ENCODE results near the gene RNF112. TPM values are rescaled to one million over a fixed set of nuclear protein-coding genes. Genes with fewer than 3 reads are reported as not detected.

Gene RNF112
- total and polyA plus RNA-seq, 2 of the 13 experiments (the other 11 are each of a cell fraction or from before 2014, with no cell fraction given): 0.05 TPM; not detected in 1

DNA sequence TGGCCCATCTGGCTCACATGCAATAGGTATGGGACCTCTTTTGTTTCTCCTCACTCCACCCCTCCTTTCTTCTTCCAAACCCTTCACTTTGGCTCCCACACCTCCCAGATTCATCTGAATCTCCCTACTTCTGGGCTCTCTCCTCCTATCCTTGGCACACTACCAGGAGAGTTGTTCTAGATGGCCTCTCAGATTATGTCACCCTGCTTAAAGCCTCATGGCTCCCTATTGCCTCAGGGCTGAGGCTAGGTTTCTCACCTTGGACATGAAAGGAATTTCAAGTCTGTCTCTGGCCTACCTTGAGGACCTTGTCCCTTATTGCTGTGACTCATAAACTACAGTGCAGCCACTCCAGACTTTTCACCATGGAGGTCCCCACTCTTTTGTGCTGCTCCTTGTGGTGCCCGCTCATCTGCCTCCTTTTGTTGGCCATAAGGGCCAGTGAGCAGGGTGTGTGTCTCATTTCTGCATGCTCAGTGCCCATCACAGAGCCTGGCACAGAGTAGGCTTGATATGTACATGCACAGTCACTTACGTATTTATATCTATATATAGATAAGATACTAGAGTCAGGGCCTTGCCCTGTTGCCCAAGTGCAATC, 23.0 kb upstream of the RNF112 start:
- H3K27ac ChIP-seq (ENCODE audit: extremely low read length, insufficient read depth, low read length): no peak overlapping the region
- 71% methylated on average over 2 of the region's 2 CpGs for WGBS (ENCODE audit: low lambda C conversion rate)
- H2AFZ ChIP-seq (ENCODE audit: low read length): no peak overlapping the region
- H3K4me3 ChIP-seq (replicated peaks in 1 of 3; ENCODE audit: insufficient read depth in 1 of 3, low read depth in 2 of 3, low read length in 3 of 3): no peak overlapping the region; a peak in 1 of 6 replicates
- H4K20me1 ChIP-seq (ENCODE audit: insufficient read depth, low read length): no peaks in the 10 kb centered on the region
- in situ Hi-C loops (cut with HindIII; ENCODE audit: extremely low pct_ligation_motif_present, low pct_unique_long_range_greater_than_20kb): no loop called here
- TF ChIP-seq HCFC1 (IDR thresholded peaks at IDR 0.05; ENCODE audit: low read depth, low read length) (no peak), ZSCAN29 (CRISPR knock-in tag; conservative IDR thresholded peaks at IDR 0.05) (no peak), GABPA (IDR thresholded peaks at IDR 0.05; ENCODE audit: low read depth, low read length) (no peak), GABPA (CRISPR knock-in tag; IDR thresholded peaks at IDR 0.05; ENCODE audit: low read depth) (no peak), ZFP37 (CRISPR knock-in tag; IDR thresholded peaks at IDR 0.05; ENCODE audit: borderline replicate concordance) (no peak), ZNF382 (CRISPR knock-in tag; IDR thresholded peaks at IDR 0.05; ENCODE audit: borderline replicate concordance) (no peak), ZNF292 (CRISPR knock-in tag; IDR thresholded peaks at IDR 0.05; ENCODE audit: borderline replicate concordance, low read depth) (no peak), ZSCAN22 (CRISPR knock-in tag; IDR thresholded peaks at IDR 0.05) (no peak), ZBTB7B (CRISPR knock-in tag; IDR thresholded peaks at IDR 0.05) (no peak), NFIB (CRISPR knock-in tag; IDR thresholded peaks at IDR 0.05; ENCODE audit: borderline replicate concordance) (no peak), ZNF598 (CRISPR knock-in tag; IDR thresholded peaks at IDR 0.05; ENCODE audit: borderline replicate concordance) (no peak), FOXK1 (CRISPR knock-in tag; IDR thresholded peaks at IDR 0.05; ENCODE audit: borderline replicate concordance, low read depth) (no peak)
- TF ChIP-seq, protein P1, sequence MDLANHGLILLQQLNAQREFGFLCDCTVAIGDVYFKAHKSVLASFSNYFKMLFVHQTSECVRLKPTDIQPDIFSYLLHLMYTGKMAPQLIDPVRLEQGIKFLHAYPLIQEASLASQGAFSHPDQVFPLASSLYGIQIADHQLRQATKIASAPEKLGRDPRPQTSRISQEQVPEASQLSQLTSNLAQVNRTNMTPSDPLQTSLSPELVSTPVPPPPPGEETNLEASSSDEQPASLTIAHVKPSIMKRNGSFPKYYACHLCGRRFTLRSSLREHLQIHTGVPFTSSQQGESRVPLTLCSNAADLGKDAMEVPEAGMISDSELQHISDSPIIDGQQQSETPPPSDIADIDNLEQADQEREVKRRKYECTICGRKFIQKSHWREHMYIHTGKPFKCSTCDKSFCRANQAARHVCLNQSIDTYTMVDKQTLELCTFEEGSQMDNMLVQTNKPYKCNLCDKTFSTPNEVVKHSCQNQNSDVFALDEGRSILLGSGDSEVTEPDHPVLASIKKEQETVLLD (CRISPR knock-in tag; IDR thresholded peaks at IDR 0.05; ENCODE audit: low read depth): no peak
- TF ChIP-seq, protein P2, sequence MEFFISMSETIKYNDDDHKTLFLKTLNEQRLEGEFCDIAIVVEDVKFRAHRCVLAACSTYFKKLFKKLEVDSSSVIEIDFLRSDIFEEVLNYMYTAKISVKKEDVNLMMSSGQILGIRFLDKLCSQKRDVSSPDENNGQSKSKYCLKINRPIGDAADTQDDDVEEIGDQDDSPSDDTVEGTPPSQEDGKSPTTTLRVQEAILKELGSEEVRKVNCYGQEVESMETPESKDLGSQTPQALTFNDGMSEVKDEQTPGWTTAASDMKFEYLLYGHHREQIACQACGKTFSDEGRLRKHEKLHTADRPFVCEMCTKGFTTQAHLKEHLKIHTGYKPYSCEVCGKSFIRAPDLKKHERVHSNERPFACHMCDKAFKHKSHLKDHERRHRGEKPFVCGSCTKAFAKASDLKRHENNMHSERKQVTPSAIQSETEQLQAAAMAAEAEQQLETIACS (CRISPR knock-in tag; IDR thresholded peaks at IDR 0.05): no peak
- DNase-seq (ENCODE audit: low spot score): no peak
- no peak overlapping the region for H3K9ac ChIP-seq (ENCODE audit: insufficient read depth, low read depth, low read length)
- no peak for ATAC-seq
- BruUV-seq (replicated peaks): no TSS peak
- H3K4me1 ChIP-seq (ENCODE audit: insufficient read depth, low read length): peaks cover 29% of the 10 kb centered on the region
- H3K79me2 ChIP-seq (ENCODE audit: insufficient read depth, low read length): no peaks in the 10 kb centered on the region
- peak overlapping the region; percentile 24; the same call in 1 of the 2 replicates for H3K4me2 ChIP-seq (ENCODE audit: low read depth, low read length)
- POLR2A ChIA-PET: interaction anchor here (1.4 to 3.9 kb wide), 2 partner anchors 10 to 23 kb away, joined by 3 to 33 read pairs; partner anchors contain the start of gene MAPK7
- peaks cover 4 to 14% of the 10 kb centered on the region in 2 experiments; a peak in 3 of 5 replicates for H3K36me3 ChIP-seq (replicated peaks in 1 of 2; ENCODE audit: control insufficient read depth in 1 of 2, insufficient read depth in 2 of 2, low read length in 2 of 2)
- no peaks in the 10 kb centered on the region for H3K9me3 ChIP-seq (ENCODE audit: low read length)
- peaks cover 0 to 20% of the 10 kb centered on the region in 2 experiments; a peak in 2 of 5 replicates for H3K27me3 ChIP-seq (ENCODE audit: control insufficient read depth in 1 of 2, insufficient read depth in 2 of 2, low read length in 2 of 2)
- no peak for FAIRE-seq
- CTCF ChIA-PET (ENCODE audit: low intra/inter-chr PET ratio, low total read pairs): no interaction called here
- intact Hi-C loops (cut with micrococcal nuclease; ENCODE audit: unreplicated experiment): no loop called here

Data from HepG2 (cell line).